ENCODE measurements around the gene PAK1.

PAK1 gene

DNA sequence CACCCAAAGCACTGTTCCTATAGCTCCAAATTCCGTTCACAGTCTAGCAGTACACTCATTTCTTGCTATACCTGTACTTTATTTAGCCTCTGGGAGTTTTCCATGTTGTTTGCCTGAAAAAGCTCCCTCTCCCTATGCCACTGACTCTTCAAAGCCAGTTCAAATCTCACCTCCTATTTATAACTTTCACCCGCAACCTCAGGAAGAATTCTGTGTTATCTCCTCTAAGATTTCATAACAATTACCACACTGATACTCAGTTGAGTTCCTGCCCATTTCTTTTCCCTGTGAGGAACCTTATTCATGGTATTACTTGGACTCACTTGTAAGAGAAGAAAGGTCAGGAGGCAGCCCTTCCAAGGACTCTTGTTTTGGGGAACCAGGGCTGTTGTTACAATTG is 197.6 kb downstream of the PAK1 start:
- Histone ChIP-seq H3K14ac (ENCODE audit: low read length in 2 of 2) (no peak overlapping the region), H3K36me3 (ENCODE audit: control insufficient read depth in 1 of 2, insufficient read depth in 2 of 2, low read depth in 1 of 2, low read length in 2 of 2) (no peaks in the 10 kb centered on the region), H3K18ac (ENCODE audit: low read depth in 1 of 2, low read length in 2 of 2) (no peak overlapping the region), H4K91ac (ENCODE audit: low read length) (no peak overlapping the region), H3K79me1 (replicated peaks; ENCODE audit: low read length, poor library complexity, severe bottlenecking) (no peaks in the 10 kb centered on the region), H2BK15ac (ENCODE audit: low read depth, poor library complexity, severe bottlenecking) (no peak overlapping the region), H2BK120ac (ENCODE audit: low read depth, low read length) (no peak overlapping the region), H2BK12ac (ENCODE audit: low read length in 2 of 2) (no peak overlapping the region), H3K27me3 (ENCODE audit: control insufficient read depth in 1 of 2, insufficient read depth in 1 of 2, low read length in 2 of 2) (no peaks in the 10 kb centered on the region), H4K8ac (ENCODE audit: low read length) (no peak overlapping the region), H3K4ac (ENCODE audit: low read depth in 1 of 2, low read length in 2 of 2) (no peak overlapping the region), H3K9me3 (ENCODE audit: control insufficient read depth, low read length) (no peaks in the 10 kb centered on the region), H3K4me3 (ENCODE audit: insufficient read depth in 1 of 2, low read depth in 1 of 2, low read length in 2 of 2) (no peak overlapping the region), H3K4me2 (ENCODE audit: low read length, poor library complexity, severe bottlenecking) (no peak overlapping the region), H2BK5ac (ENCODE audit: low read depth, low read length, poor library complexity, severe bottlenecking) (no peak overlapping the region), H2AK5ac (ENCODE audit: low read length, severe bottlenecking) (no peak overlapping the region), H3K23ac (ENCODE audit: low read length in 2 of 2) (no peak overlapping the region), H3K9ac (ENCODE audit: low read length) (no peak overlapping the region), H3K27ac (ENCODE audit: low read length, poor library complexity, severe bottlenecking) (no peak overlapping the region), H2AFZ (ENCODE audit: low read depth, low read length) (no peak overlapping the region), H3K4me1 (ENCODE audit: control insufficient read depth, insufficient read depth, low read depth, low read length) (no peaks in the 10 kb centered on the region)
- no peak for DNase-seq
- 94% methylated on average over 1 of the region's 2 CpGs for WGBS
